ENCODE results near the gene USF2.

Gene USF2

DNA sequence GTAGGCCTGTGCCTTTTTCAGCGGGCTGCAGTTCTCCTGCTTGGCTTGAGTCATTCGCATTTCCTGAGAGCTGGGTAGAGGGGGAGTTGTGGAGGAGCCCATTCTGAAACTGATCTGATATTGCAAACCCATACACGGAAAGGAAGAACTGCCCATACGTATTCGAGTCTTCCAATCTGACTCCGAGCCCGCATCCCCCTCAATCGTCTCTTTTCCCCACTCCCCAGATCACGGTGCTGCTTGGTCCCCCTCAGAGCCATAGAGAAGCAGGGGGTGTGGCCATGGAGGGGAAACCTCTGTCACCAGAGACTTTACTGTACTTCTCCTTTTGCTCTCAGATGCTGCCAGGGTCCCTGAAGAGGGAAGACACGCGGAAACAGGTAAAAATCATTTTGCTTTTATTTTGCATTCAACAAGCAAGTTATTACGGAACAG is 60.1 kb downstream of the USF2 start, which contains the start of gene CD22:
CD22 (plus strand) TSS at position 337 of the 435 bp plus-strand sequence. CDS start 2,854 bp downstream, outside the sequence.
- DNase-seq = no peak

- no peak for DNase-seq
Measured at GRCh38 chr19:35329323-35329722, 60.6 kb downstream of the USF2 start.
